ENCODE results near the gene COX6B2.

- TF ChIP-seq, protein P1, sequence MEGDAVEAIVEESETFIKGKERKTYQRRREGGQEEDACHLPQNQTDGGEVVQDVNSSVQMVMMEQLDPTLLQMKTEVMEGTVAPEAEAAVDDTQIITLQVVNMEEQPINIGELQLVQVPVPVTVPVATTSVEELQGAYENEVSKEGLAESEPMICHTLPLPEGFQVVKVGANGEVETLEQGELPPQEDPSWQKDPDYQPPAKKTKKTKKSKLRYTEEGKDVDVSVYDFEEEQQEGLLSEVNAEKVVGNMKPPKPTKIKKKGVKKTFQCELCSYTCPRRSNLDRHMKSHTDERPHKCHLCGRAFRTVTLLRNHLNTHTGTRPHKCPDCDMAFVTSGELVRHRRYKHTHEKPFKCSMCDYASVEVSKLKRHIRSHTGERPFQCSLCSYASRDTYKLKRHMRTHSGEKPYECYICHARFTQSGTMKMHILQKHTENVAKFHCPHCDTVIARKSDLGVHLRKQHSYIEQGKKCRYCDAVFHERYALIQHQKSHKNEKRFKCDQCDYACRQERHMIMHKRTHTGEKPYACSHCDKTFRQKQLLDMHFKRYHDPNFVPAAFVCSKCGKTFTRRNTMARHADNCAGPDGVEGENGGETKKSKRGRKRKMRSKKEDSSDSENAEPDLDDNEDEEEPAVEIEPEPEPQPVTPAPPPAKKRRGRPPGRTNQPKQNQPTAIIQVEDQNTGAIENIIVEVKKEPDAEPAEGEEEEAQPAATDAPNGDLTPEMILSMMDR (IDR thresholded peaks at IDR 0.05), result peak in 2 of 5 experiments; percentile 8 to 10
- TF ChIP-seq POLR2AphosphoS5 (IDR thresholded peaks at IDR 0.05) (no peak), POLR2A (IDR thresholded peaks at IDR 0.05) (no peak), EP300 (IDR thresholded peaks at IDR 0.05; ENCODE audit: low read depth) (no peak)
These were observed 13.8 kb downstream of the COX6B2 start for GRCh38 chr19:55340784-55341147.
